OCI-LY7 (cell line): ENCODE measurements around the gene CHMP4B. TPM values are rescaled to one million over a fixed set of nuclear protein-coding genes. Genes with fewer than 3 reads are reported as not detected.

Experiments
- BruUV-seq: library from RNA; stranded (reverse); fragments of 400-500 nt; replicated peaks from 2 replicates; lab custom pipeline; 2021; lab: Mats Ljungman, UMichigan
- CTCF ChIA-PET: fragments of 300-600 bp; sonication (Branson Sonifier 250); formaldehyde crosslinking; loops from one replicate; lab custom pipeline; 2022; ENCODE audit warnings: antibody characterized with exemption; ENCODE audit not compliant: unreplicated experiment; lab: Charles Lee
- POLR2A ChIA-PET: fragments of 300-600 bp; sonication (Branson Sonifier 250); formaldehyde crosslinking; loops from one replicate; lab custom pipeline; 2022; ENCODE audit warnings: antibody characterized with exemption; lab: Charles Lee
- DNase-seq: peaks from one replicate; pipeline ENCODE4 v3.0.0-alpha.2; 2015; ENCODE audit warnings: low spot score
- H2AFZ ChIP-seq: fragments of 200-600 bp; sonication (generic), shearing (Covaris generic); 2 replicates; pipeline ENCODE4 v1.6.1; 2014; ENCODE audit warnings: mild to moderate bottlenecking, antibody characterized with exemption, low read length, moderate library complexity
- H3K27ac ChIP-seq: fragments of 200-600 bp; sonication (generic); 2 replicates; pipeline ENCODE4 v1.5.1; 2014; ENCODE audit warnings: mixed run types, low read depth, mild to moderate bottlenecking, moderate library complexity, low read length, inconsistent platforms; ENCODE audit not compliant: poor library complexity, severe bottlenecking
- H3K36me3 ChIP-seq: fragments of 200-600 bp; sonication (generic); 2 replicates; pipeline ENCODE4 v1.6.1; 2014; ENCODE audit warnings: mild to moderate bottlenecking, antibody characterized with exemption, low read length, moderate library complexity, mixed read lengths; ENCODE audit not compliant: insufficient read depth
- H3K4me1 ChIP-seq: fragments of 200-600 bp; sonication (generic); 2 replicates; pipeline ENCODE4 v1.5.1; 2014; ENCODE audit warnings: mild to moderate bottlenecking, low read length; ENCODE audit not compliant: insufficient read depth, poor library complexity, severe bottlenecking
- H3K4me2 ChIP-seq: fragments of 200-600 bp; sonication (generic); 2 replicates; pipeline ENCODE4 v1.6.1; 2014; ENCODE audit warnings: mild to moderate bottlenecking, low read length
- H3K4me3 ChIP-seq: fragments of 200-600 bp; sonication (generic); 2 replicates; pipeline ENCODE4 v1.5.1; 2014; ENCODE audit warnings: mild to moderate bottlenecking, low read depth, low read length; ENCODE audit not compliant: poor library complexity, severe bottlenecking
- H3K79me2 ChIP-seq: fragments of 200-600 bp; sonication (generic); 2 replicates; pipeline ENCODE4 v1.6.1; 2016; ENCODE audit warnings: low read depth, mild to moderate bottlenecking, low read length, moderate library complexity, mixed read lengths; ENCODE audit not compliant: insufficient read depth
- H3K9me2 ChIP-seq: fragments of 200-600 bp; sonication (generic); 2 replicates; pipeline ENCODE4 v1.6.1; 2016; ENCODE audit warnings: mild to moderate bottlenecking, low read length, mixed read lengths; ENCODE audit not compliant: insufficient read depth
- H3K9me3 ChIP-seq: fragments of 200-600 bp; sonication (generic); 2 replicates; pipeline ENCODE4 v1.6.1; 2014; ENCODE audit warnings: mild to moderate bottlenecking, mixed run types, low read length, mixed read lengths
- H4K20me1 ChIP-seq: fragments of 200-600 bp; sonication (generic); 2 replicates; pipeline ENCODE4 v1.6.1; 2014; ENCODE audit warnings: mild to moderate bottlenecking, antibody characterized with exemption, low read length, moderate library complexity, mixed read lengths; ENCODE audit not compliant: insufficient read depth
- CTCF ChIP-seq: fragments of 200-600 bp; sonication (generic); conservative IDR thresholded peaks from 2 replicates; pipeline ENCODE4 v1.5.1; 2014; ENCODE audit warnings: mild to moderate bottlenecking, antibody characterized with exemption, low read length, moderate library complexity, mixed read lengths
- EZH2phosphoT487 ChIP-seq: fragments of 200-600 bp; sonication (generic); IDR thresholded peaks from 2 replicates; pipeline ENCODE4 v1.6.1; 2018; ENCODE audit warnings: low read depth, borderline replicate concordance, mild to moderate bottlenecking, mixed run types, antibody characterized with exemption, low read length, moderate library complexity, mixed read lengths
- intact Hi-C: fragments of 100-400 bp; cut with micrococcal nuclease; formaldehyde crosslinking; loops from one replicate; pipeline ENCODE4 v1.10.0; 2022; ENCODE audit not compliant: unreplicated experiment
- total RNA-seq, 2 experiments: library from RNA; depleted of rRNA in 1 of 2; stranded (reverse); fragments of >200 nt in 1 of 2; shearing (Covaris generic) in 1 of 2; gene quantifications; 2 replicates each; pipeline ENCODE4 v1.2.3, GENCODE V29; 2014 to 2022

CHMP4B gene
- total RNA-seq, 2 experiments from 2014 or later: 32.4 to 84.2 TPM

GRCh38 chr20:33837096-33837830 lies 26.1 kb downstream of the CHMP4B start:
- Histone ChIP-seq H2AFZ (no peak overlapping the region), H3K79me2 (peaks cover 81% of the 10 kb centered on the region), H3K27ac (no peak overlapping the region), H3K4me2 (peak overlapping the region; percentile 58), H3K4me3 (peak overlapping the region; percentile 5), H4K20me1 (0 out of 2 replicates have a peak, but pooled peaks cover 5% of the 10 kb centered on the region), H3K9me3 (peaks cover 12% of the 10 kb centered on the region; the same call in 1 of the 2 replicates), H3K4me1 (peaks cover 29% of the 10 kb centered on the region), H3K36me3 (peaks cover 39% of the 10 kb centered on the region), H3K9me2 (no peaks in the 10 kb centered on the region)
- intact Hi-C loops: no loop called here
- ChIA-PET CTCF (interaction anchor here (0.6 to 0.9 kb wide), 2 partner anchors 26 to 247 kb away, joined by 3 read pairs; no protein-coding TSS in a partner anchor), POLR2A (interaction anchor here (0.7 to 1.1 kb wide), 2 partner anchors 14 to 18 kb away, joined by 3 read pairs; no protein-coding TSS in a partner anchor)
- TF ChIP-seq EZH2phosphoT487: no peak
- TF ChIP-seq CTCF: no peak
- DNase-seq: peak; percentile 41
- no TSS peak for BruUV-seq

- Histone ChIP-seq H3K9me2 (no peaks in the 10 kb centered on the region), H3K36me3 (peaks cover 29% of the 10 kb centered on the region), H3K4me1 (peaks cover 37% of the 10 kb centered on the region), H3K27ac (no peak overlapping the region), H3K4me3 (no peak overlapping the region), H3K4me2 (no peak overlapping the region), H4K20me1 (0 out of 2 replicates have a peak, but pooled peaks cover 7% of the 10 kb centered on the region), H3K79me2 (peaks cover 86% of the 10 kb centered on the region), H2AFZ (no peak overlapping the region), H3K9me3 (peaks cover 12% of the 10 kb centered on the region; the same call in 1 of the 2 replicates)
- ChIA-PET CTCF (interaction anchor here (0.6 kb wide), 1 partner anchor 143 kb away, joined by 3 read pairs; no protein-coding TSS in a partner anchor), POLR2A (interaction anchor here (0.5 to 1.1 kb wide), 3 partner anchors 19 to 395 kb away, joined by 3 to 4 read pairs (median 3); no protein-coding TSS in a partner anchor)
- no peak for TF ChIP-seq EZH2phosphoT487
- TF ChIP-seq CTCF: peak; percentile 63
- DNase-seq: no peak
- no TSS peak for BruUV-seq
- intact Hi-C loops: no loop called here
These were observed 27.1 kb downstream of the CHMP4B start for GRCh38 chr20:33838035-33838864.
